Keratinocyte (primary cell): ENCODE results near the gene CCL17.

ENCODE experiments used
- CTCF ChIP-seq, 3 experiments: IDR thresholded peaks in 1 of 3; conservative IDR thresholded peaks in 1 of 3; optimal IDR thresholded peaks in 1 of 3; 2 replicates in 2 of 3; 3 replicates in 1 of 3; pipeline versions ENCODE3 to v1.5.1; 2011; ENCODE audit warnings: low read length in 3 of 3, mild to moderate bottlenecking in 3 of 3, moderate library complexity in 2 of 3, control low read depth in 1 of 3, inconsistent platforms in 1 of 3; ENCODE audit not compliant: insufficient read depth in 2 of 3; ENCODE audit errors: extremely low read depth in 1 of 3
- EZH2 ChIP-seq: IDR thresholded peaks from one replicate; pipeline ENCODE4 v1.6.1; 2012; ENCODE audit warnings: inconsistent platforms, mild to moderate bottlenecking, low read length, moderate library complexity

- no peak for TF ChIP-seq EZH2
- no peak for TF ChIP-seq CTCF (optimal IDR thresholded peaks at IDR 0.05 in 1 of 3, IDR thresholded peaks at IDR 0.05 in 1 of 3, conservative IDR thresholded peaks at IDR 0.05 in 1 of 3; ENCODE audit: extremely low read depth in 1 of 3, insufficient read depth in 2 of 3, low read length in 3 of 3)
Observed at GRCh38 chr16:57430955-57431354, 26.4 kb downstream of the CCL17 start.
